Fibroblast of skin of back (primary cell): ENCODE results near the gene KIFC3.
"Not testable (repeated sequence)": the region's sequence is repeated elsewhere in the genome, so short reads cannot be mapped to it uniquely, and the experiment has no call there.

Source experiments
- DNase-seq: peaks from one replicate; pipeline ENCODE4 v3.0.0-alpha.2; 2013

KIFC3 gene

DNA sequence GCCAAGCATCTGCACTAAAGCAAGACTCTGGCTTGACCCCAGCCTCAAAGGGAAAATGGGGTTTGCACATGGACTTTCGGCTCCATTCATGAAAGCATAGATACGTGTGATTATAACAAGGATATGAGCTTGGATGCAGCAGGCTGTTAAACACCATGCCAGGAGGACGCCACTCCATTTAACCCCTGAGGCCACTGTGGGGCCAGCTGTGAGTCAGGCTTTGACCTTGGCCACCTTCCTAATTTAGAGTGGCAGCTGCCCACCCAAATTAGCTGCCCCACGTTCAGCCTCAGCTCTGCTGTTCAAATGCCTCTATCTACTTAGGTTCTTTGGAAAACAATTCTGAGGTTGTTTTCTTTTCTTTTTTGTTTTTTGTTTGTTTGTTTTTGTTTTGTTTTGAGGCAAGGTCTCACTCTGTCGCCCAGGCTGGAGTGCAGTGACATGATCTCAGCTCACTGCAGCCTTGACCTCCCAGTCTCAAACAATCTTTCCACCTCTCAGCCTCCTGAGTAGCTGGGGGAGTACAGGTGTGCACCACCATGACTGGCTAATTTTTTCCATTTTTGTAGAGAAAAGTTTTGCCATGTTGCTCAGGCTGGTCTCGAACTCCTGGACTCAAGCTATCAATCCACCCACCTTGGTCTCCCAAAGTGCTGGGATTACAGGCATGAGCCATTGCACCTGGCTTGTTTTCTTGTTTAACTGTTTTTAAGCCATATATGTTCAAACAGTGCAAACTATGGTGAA is 23.2 kb upstream of the KIFC3 start:
- DNase-seq = no peak

- no peak for DNase-seq
These were observed 22.6 kb upstream of the KIFC3 start for GRCh38 chr16:57824888-57825287.

DNA sequence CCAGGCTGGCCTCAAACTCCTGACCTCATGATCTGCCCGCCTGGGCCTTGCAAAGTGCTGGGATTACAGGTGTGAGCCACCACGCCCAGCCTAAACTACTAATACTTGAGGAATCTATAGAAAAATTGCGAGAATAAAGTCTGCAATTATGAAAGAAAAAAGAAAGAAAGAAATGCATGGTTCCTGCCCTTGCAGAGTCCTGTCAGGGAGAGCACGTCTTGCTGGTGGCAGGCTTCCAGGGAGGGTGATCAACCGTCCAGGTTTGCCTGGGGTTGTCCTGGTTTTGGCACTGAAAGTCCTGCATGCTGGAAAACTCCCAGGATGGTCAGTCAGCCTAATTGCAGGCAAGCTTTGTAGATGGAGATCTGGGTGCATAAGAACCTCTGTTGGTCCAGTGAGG is 21.5 kb upstream of the KIFC3 start:
- DNase-seq = no peak

- DNase-seq = no peak
These were observed 20.6 kb upstream of the KIFC3 start for GRCh38 chr16:57822856-57823255.

GRCh38 chr16:57822018-57822553 is 19.8 kb upstream of the KIFC3 start:
- DNase-seq = no peak

DNA sequence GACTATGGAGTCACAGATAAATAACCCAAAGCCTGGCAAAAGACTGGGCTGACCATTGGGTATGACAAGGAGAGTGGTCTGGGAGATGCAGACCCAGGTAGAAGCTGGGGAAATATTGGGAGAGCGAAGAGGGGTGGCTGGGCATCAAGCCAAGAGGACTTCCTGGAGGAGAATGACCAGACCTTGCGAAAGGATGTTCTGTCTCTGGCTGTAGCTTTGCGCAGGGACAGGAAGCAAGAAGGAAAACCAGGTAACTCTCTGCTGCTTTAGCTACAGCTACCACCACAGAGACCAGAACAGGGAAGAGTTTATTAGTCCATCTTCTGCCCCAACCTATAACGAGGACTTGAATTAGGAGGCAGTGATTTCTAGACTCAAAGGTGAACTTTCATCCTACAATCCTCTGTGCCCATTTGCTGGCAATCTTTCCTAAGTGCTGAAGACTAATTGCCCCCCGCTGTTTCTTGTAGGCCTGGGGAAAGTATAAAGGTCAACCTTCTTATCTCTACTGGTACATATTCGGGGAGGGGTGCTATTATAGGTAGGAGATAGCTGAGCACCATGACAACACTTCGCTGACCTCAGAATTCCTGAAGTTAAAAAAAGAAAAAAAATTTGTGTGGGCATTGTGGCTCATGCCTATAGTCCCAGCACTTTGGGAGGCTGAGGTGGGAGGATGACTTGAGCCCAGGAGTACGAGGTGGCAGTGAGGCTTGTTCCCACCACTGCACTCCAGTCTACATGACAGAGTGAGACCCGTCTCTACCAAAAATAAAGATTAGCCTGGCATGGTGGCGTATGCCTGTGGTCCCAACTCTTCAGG is 19.1 kb upstream of the KIFC3 start:
- no peak for DNase-seq

DNA sequence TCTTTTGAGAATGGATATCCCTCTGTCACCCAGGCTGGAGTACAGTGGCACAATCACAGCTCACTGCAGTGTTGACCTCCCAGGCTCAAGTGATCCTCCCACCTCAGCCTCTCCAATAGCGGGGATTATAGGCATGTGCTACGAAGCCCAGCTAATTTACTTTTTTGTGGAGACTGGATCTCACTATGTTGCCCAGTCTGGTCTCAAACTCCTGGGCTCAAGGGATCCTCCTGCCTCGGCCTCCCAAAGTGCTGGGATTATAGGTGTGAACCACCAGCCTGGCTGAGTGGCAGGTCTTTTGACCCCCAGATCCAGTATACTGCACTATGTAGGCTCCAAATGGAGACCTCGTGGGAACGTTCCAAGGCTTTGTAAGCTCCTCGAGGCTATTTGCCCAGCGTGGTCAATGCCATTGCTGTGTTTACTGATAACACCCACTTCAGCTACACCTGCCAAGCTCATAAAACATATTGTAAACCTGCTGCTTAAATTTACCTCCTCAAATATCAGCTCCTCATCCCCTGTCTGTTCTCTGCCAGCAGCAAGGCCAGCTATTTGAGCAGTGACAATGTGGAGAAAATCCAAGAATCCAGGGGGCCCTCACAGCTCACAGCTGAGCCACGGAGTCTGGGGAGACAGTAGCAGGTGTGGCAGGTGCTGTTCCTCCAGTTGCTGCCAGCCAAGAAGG is 16.2 kb upstream of the KIFC3 start:
- no peak for DNase-seq

GRCh38 chr16:57817680-57818079 is 15.4 kb upstream of the KIFC3 start:
- no peak for DNase-seq

DNA sequence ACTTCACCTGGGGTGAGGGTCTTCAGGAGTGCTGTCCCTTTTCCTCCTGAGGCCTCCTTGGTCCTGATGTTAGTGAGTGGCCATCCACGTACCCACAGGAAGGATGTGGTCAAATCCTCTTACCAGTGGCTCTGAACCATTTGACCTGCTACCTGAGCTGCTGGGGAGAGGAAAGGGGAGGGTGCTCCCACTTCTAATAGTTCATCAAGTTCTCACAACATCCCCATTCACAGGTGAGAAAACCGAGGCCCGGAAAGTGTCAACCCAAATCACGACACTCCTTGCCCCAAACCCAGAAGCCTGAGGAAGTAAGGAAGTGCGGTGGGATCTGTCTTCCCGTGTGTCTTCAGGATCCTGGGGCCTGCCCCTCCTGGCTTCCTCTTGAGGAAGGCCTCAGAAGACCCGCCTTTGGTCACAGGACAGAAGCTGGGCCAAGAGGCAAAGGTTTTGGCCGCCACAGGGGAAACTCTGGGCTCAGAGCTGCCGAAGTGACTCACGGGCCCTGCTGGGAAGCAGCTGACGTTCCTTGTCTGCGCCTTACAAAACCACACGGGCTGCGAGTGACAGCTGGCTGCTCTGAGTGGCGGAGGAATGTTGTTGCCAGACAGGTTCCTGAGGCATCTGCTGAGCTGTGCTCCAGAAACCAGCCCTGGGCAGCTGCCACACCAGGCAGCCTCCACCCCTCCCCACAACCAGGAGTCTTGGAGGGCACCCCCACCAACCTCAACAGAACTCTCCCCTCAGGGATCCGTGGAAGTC is 13.9 kb upstream of the KIFC3 start:
- DNase-seq = peak; percentile 91

DNA sequence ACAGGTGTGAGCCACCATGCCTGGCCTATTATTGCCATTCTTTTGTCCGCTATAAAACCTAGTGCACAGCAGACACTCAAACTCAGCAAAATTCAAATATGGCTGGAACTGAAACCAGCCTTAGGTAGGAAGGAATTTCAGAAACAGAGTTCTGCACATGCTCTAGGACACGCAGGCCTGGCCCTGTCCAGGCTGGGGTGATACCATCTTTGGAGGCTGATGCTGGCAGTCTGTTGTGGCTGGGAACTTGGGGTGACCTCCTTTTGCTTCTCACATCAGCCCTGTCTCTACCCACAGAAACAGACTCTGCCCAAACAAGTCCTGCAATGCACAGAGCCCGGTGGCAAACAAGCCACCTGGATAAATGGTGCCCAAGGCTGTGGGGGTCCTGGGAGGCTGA is 12.6 kb upstream of the KIFC3 start:
- no peak for DNase-seq

GRCh38 chr16:57813466-57813865 is 11.2 kb upstream of the KIFC3 start:
- DNase-seq = no peak

DNA sequence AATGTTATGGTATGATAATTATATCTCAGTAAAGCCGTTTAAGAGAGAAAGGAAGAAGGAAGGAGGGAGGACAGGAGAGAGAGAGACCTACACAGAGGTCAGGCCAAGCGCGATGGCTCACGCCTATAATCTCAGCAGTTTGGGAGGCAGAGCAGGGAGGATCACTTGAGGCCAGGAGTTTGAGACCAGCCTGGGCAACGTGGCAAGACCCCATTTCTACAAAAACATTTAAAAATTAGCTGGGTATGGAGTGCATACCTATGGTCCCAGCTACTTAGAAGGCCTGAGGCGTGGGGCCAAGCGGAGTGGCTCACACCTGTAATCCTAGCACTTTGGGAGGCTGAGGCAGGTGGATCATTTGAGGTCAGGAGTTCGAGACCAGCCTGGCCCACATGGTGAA is 9.0 kb upstream of the KIFC3 start:
- DNase-seq = not testable (repeated sequence)

- peak; percentile 76 for DNase-seq
These were observed 8.1 kb upstream of the KIFC3 start for GRCh38 chr16:57810197-57811031.

DNA sequence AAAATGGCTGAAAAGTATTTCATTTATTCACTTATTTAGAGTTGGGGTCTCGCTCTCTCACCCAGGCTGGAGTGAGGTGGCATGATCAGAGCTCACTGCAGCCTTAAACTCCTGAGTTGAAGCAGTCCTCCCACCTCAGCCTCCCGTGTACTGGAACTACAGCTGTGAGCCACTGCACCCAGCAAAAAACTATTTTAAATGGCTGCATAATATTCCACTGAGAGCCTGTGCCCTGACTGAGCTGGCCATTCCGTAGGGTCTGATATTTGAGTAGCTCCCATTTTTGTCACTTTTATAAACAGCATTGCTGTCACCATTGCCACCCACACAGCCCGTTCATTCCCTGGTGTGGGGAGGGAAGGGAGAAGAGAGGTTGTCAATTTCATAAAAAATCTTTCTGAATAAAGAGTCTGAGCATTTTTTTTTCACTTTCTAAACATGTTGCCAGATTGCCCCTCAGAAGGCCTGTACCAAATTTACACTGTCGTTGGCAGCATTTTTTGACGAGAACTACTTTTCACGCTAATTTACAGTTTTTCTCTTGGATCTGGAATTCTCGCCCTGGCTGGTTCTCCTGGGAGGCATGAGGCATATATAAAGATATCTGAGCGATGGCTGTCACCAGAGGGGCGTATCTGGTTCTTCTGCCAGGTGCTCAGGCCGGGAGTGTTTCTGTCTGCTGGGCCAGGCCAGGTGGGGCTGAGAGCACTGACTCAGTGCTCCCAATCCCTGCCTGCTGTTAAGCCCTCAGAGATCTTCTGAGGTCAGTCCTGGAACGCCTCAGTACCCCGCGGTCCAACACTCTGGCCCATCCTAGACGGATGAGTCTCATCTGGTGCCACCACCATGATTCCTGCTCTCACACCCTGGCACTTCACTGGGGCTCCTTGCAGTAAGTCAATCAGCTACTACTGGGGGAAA is 7.2 kb upstream of the KIFC3 start:
- DNase-seq = no peak

DNA sequence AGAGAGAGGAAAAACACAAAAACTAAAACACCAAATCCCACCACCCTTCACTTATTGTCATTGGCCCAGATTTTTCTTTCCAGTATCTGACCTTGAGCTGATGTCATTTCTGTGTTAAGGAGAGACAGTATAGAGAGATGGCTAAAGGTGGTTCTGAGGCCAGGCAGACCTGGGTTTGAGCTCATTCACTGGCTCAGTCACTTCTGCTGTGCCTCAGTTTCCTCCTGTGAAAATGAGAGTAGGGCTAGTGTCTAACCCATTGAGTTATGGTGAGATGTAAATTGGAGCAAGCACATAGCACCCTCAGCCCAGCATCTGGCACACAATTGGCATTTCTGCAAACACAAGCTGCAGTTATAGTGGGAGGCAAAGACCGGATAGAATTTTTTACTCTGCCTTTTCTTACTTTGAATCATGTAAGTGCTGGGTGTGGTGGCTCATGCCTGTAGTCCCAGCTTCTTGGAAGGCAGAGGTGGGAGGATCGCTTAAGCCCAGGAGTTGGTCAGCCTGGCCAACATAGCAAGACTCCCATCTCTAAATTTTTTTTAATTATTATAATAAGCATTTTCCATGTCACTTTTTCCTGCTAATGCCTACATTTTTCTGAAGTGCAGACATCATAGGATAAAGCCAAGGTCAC is 6.4 kb upstream of the KIFC3 start:
- DNase-seq = no peak

DNA sequence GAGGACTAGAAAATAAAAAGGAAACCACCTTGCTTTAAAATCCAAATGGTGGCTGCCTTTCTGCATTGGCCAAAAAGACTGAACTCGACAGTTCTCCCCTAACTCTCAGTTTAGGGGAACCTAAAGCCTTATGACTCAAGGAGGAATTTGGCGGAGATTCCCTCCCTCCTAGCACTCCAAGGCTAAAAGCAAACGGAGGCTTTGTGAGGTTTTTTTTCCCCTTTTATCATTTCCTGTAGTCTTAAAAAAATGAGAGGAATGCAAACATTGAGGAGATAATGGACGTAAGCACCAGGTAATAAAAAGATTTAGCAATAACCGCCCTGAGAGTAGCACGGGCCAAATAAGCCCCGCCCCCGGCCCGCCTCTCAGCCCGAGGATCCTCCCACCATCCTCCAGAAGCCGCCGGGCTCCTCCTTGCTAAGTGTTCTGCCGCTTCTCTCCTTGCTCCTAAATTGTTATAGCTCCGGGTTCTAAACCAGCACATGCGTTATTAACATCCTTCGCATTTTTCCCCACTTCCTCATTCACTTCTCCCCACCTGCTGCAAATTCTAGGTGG is 5.8 kb upstream of the KIFC3 start:
- DNase-seq = peak; percentile 69

DNA sequence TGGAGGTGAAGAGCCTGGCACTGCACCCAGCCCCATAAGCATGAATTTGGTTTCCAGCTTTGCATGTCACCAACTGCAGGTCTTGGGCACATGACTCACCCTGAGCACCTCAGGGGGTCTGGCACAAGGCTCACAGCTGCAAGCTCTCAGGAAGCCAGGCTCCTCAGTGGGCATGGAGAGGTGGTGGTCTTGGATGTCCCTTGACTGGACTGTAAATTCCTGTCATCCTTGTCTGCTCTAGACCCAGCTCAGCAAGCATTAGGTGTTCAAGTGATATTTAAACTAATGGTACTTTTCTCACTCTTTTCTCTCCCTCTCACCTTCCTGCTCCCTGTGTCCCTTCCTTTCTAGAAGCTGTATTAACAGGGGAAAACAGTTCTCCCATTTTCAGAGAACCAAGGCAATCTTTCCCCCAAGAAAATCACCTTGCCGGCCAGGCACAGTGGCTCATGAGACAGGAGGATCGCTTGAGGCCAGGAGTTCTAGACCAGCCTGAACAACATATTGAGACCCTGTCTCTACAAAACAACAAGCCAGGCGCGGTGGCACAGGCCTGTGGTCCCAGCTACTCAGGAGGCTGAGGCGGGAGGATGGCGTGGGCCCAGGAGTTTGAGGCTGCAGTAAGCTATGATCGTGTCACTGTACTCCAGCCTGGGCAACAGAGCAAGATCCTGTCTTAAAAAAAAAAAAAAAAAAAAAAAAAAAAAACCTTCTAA is 5.1 kb upstream of the KIFC3 start:
- DNase-seq = peak; percentile 67

GRCh38 chr16:57805176-57805575 is 2.9 kb upstream of the KIFC3 start:
- no peak for DNase-seq
